GM12801 (cell line): ENCODE results near the gene ESPN.

Experiments used
- CTCF ChIP-seq: IDR thresholded peaks from one replicate; pipeline ENCODE4 v1.5.1; 2011; ENCODE audit warnings: control low read depth; ENCODE audit not compliant: insufficient read length; ENCODE audit errors: extremely low read depth

ESPN gene

GRCh38 chr1:6464514-6464836 is 39.9 kb downstream of the ESPN start:
- no peak for TF ChIP-seq CTCF

- no peak for TF ChIP-seq CTCF
Observed at GRCh38 chr1:6464915-6465314, 40.3 kb downstream of the ESPN start.

DNA sequence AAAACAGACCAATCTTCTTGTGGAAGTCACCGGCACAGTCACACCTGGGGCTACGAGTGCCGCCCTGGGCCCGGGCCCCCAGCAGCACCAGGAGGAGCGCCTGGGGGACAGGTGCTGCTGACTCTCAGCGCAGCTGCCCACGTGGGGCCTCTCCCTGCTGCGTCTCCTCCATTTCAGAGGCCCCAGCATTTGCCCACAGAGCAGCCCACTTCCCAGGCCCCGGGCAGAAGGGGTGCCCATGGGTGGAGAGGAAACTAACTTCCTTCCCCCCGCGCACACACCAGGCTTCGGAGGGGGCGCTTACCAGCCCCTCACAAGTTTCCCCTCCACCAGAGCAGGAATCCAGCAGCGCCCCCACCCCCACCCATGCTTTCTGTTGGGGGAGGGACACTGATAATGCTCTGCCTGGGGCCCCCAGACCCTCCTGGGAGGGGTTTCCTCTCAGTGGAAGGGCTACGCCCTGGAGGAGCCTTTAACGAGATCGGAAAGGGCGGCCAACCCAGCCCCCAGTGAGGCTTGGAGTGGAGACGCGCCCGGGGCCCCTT is 41.0 kb downstream of the ESPN start:
- TF ChIP-seq CTCF, result no peak

GRCh38 chr1:6466023-6466422 is 41.4 kb downstream of the ESPN start, which contains the start of gene TNFRSF25:
TNFRSF25 (minus strand) TSS chr1:6466173; CDS start chr1:6466107, 66 bp downstream.
- no peak for TF ChIP-seq CTCF

DNA sequence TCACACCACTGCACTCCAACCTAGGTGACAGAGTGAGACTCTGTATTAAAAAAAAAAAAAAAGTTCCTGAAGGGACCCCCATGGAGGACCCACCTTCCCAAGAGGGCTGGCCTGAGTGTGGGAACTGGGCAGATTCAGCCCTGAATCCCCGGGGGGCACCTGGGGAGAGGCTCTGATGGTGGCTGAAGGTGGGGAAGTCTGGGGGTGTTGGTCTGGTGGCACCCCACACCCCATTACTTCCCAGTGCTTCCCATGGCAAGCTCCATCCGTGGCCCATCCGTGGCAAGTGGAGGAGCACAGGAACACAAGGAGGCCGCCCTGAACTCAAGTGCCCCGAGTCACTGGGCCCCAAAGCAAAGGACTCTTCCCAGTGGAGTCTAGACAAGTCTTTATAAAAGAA is 42.2 kb downstream of the ESPN start:
- TF ChIP-seq CTCF, result no peak

DNA sequence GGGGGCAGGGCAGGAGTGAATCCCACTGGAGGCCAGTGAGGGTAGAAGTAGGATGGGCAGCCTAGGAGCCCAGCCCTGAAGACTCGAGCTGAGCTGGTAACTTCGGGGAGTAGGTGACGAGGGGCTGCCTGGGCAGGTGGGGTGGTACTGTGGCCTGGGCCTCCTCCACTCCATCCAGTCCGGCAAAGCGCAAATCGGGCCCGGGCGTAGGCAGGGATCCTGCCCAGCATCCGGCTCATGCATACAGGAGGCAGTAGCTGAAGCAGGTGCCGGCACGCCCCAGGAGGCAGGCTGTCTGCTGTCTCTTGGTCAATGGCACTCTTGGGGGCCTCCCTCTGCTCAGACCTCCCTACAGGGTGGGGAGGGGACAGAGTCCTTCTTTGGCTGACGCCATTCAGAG is 42.6 kb downstream of the ESPN start:
- TF ChIP-seq CTCF, result no peak

DNA sequence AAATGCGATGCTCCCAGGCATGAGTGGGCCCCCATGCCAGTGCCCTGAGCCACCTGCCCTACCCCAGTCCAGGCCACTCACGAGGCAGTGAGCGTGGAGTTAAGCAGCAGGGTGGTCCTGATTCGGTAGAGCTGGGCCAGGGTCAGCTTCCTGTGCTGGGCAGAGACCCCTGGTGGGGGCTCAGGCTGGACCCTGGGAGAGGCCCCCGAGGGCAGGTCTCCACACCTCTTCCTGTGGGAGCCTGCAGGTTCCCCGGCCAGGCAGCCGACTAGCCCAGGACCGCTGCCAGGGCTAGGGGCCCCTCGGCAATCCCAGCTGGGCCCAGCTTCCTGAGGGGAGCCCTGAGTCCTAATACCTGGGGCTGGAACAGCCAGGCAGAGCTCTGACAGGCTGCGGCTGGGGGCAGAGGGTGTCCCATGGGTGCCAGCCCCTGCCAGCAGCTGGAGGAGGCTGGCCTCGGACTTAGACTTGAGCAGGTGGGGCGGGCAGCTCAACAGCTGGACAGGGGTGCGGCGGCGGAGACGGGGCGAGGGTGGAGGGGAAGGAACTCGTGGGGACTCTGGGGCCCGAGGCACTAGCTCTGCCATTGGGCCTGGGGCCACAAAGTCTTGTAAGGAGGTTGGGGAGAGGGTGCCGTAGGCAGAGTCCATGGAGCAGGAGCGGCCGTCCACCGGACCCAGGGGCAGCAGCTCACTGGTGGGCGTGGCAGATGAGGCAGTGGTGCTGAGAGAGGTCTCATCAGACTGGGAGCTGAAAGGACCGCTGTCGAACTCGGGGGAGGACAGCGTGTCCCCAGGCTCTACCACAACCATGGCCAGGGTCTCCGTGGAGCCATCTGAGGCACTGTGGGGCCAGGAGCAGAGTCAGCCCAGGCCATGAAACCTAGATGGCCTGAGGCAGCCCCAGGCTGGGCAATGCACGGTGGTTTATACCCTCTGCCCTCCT is 43.4 kb downstream of the ESPN start:
- no peak for TF ChIP-seq CTCF
